ENCODE results near the gene SLC26A4. TPM values are rescaled to one million over a fixed set of nuclear protein-coding genes. Genes with fewer than 3 reads are reported as not detected.

The SLC26A4 gene
- total and polyA plus RNA-seq, 2 donors (not counting 1 experiment from before 2014, with no cell fraction given), result 0.05 to 0.13 TPM

DNA sequence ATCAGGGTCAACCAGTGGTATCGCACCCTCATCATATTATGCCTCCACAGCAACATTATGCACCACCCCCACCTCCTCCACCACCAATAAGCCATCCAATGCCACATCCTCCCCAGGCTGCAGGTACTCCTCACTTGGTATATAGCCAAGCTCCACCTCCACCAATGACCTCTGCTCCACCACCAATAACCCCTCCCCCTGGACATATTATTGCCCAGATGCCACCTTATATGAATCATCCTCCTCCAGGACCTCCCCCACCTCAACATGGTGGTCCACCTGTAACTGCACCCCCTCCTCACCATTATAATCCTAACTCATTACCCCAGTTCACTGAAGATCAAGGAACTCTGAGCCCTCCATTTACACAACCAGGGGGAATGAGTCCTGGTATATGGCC lies 98.0 kb downstream of the SLC26A4 start:
- H3K4me3 ChIP-seq (ENCODE audit: control extremely low read depth in 1 of 5, extremely low read depth in 1 of 5, insufficient read depth in 1 of 5, low read depth in 2 of 5, low read length in 4 of 5), result no peak overlapping the region
- H3K9me3 Mint-ChIP-seq (ENCODE audit: insufficient read depth), result no peaks in the 10 kb centered on the region
- H3K4me3 Mint-ChIP-seq, result no peak overlapping the region
- no peak overlapping the region for H3K27ac ChIP-seq (ENCODE audit: low read length in 2 of 2)
- no peaks in the 10 kb centered on the region for H3K4me1 Mint-ChIP-seq
- CTCF ChIA-PET, result no interaction called here
- POLR2A ChIA-PET, result no interaction called here
- peaks cover 15% of the 10 kb centered on the region for H4K20me1 ChIP-seq (ENCODE audit: control insufficient read depth, insufficient read depth, low read length, poor library complexity, severe bottlenecking)
- no peaks in the 10 kb centered on the region for H3K79me2 ChIP-seq (ENCODE audit: control insufficient read depth, insufficient read depth, low read length)
- no peak for ATAC-seq (ENCODE audit: low read depth)
- H3K27me3 ChIP-seq (replicated peaks in 1 of 4; ENCODE audit: control extremely low read depth in 1 of 4, control insufficient read depth in 3 of 4, insufficient read depth in 4 of 4, low read length in 3 of 4), result no peaks in the 10 kb centered on the region
- no peak for DNase-seq
- H3K27ac Mint-ChIP-seq, result no peak overlapping the region
- no peak overlapping the region for H3K4me2 ChIP-seq (replicated peaks; ENCODE audit: low read depth, low read length, poor library complexity, severe bottlenecking)
- H3K9me3 ChIP-seq (ENCODE audit: control extremely low read depth in 1 of 3, control insufficient read depth in 2 of 3, insufficient read depth in 1 of 3, low read length in 2 of 3), result no peaks in the 10 kb centered on the region
- H3K4me1 ChIP-seq (ENCODE audit: control insufficient read depth in 2 of 2, insufficient read depth in 2 of 2, low read length in 2 of 2), result no peaks in the 10 kb centered on the region
- H3K27me3 Mint-ChIP-seq, result no peaks in the 10 kb centered on the region
- H2AFZ ChIP-seq (ENCODE audit: insufficient read depth, low read depth, low read length, poor library complexity, severe bottlenecking), result no peak overlapping the region
- intact Hi-C loops (cut with micrococcal nuclease), result no loop called here
- no peak overlapping the region for H3K9ac ChIP-seq (ENCODE audit: low read length)
- peaks cover 16 to 67% of the 10 kb centered on the region in 2 experiments for H3K36me3 ChIP-seq (replicated peaks in 1 of 2; ENCODE audit: control extremely low read depth in 1 of 2, control insufficient read depth in 1 of 2, extremely low read depth in 1 of 2, insufficient read depth in 2 of 2, low read length in 1 of 2)
- WGBS (ENCODE audit: insufficient coverage), result 100% methylated on average over 1 of the region's 1 CpG
- no peak for TF ChIP-seq EZH2 (IDR thresholded peaks at IDR 0.05; ENCODE audit: borderline replicate concordance, insufficient read depth, low read depth, low read length, poor library complexity, severe bottlenecking)
- TF ChIP-seq, protein P1, sequence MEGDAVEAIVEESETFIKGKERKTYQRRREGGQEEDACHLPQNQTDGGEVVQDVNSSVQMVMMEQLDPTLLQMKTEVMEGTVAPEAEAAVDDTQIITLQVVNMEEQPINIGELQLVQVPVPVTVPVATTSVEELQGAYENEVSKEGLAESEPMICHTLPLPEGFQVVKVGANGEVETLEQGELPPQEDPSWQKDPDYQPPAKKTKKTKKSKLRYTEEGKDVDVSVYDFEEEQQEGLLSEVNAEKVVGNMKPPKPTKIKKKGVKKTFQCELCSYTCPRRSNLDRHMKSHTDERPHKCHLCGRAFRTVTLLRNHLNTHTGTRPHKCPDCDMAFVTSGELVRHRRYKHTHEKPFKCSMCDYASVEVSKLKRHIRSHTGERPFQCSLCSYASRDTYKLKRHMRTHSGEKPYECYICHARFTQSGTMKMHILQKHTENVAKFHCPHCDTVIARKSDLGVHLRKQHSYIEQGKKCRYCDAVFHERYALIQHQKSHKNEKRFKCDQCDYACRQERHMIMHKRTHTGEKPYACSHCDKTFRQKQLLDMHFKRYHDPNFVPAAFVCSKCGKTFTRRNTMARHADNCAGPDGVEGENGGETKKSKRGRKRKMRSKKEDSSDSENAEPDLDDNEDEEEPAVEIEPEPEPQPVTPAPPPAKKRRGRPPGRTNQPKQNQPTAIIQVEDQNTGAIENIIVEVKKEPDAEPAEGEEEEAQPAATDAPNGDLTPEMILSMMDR (IDR thresholded peaks at IDR 0.05), result no peak

DNA sequence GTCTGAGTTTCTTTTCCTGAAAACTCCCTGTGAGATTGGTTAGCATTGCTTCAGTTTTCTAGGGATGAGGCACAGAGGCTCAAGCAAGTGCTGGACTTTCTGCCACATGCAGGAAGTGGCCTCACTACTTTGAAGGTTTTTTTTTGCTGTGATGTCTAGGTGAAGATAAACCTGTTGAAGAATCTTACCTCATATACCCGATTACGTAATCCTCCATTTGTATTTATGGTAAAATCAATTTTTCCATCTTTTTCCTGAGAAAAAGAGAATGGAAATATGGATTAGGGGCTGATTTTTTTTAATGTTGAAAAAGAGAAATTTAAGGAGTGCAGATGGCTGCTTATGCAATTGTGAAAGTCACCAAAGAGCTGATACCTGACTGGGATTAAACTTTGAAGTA lies 106.8 kb downstream of the SLC26A4 start:
- DNase-seq (no peak), ATAC-seq (ENCODE audit: low read depth) (no peak)
- Mint-ChIP-seq H3K27ac (no peak overlapping the region), H3K9me3 (ENCODE audit: insufficient read depth) (no peaks in the 10 kb centered on the region), H3K4me1 (no peaks in the 10 kb centered on the region), H3K27me3 (no peaks in the 10 kb centered on the region), H3K4me3 (no peak overlapping the region)
- Histone ChIP-seq H3K4me2 (replicated peaks; ENCODE audit: low read depth, low read length, poor library complexity, severe bottlenecking) (no peak overlapping the region), H3K4me3 (ENCODE audit: control extremely low read depth in 1 of 5, extremely low read depth in 1 of 5, insufficient read depth in 1 of 5, low read depth in 2 of 5, low read length in 4 of 5) (no peak overlapping the region), H3K36me3 (replicated peaks in 1 of 2; ENCODE audit: control extremely low read depth in 1 of 2, control insufficient read depth in 1 of 2, extremely low read depth in 1 of 2, insufficient read depth in 2 of 2, low read length in 1 of 2) (no peaks in the 10 kb centered on the region), H3K4me1 (ENCODE audit: control insufficient read depth in 2 of 2, insufficient read depth in 2 of 2, low read length in 2 of 2) (no peaks in the 10 kb centered on the region), H3K79me2 (ENCODE audit: control insufficient read depth, insufficient read depth, low read length) (no peaks in the 10 kb centered on the region), H3K9me3 (ENCODE audit: control extremely low read depth in 1 of 3, control insufficient read depth in 2 of 3, insufficient read depth in 1 of 3, low read length in 2 of 3) (no peaks in the 10 kb centered on the region), H2AFZ (ENCODE audit: insufficient read depth, low read depth, low read length, poor library complexity, severe bottlenecking) (no peak overlapping the region), H4K20me1 (ENCODE audit: control insufficient read depth, insufficient read depth, low read length, poor library complexity, severe bottlenecking) (no peaks in the 10 kb centered on the region), H3K27me3 (replicated peaks in 1 of 4; ENCODE audit: control extremely low read depth in 1 of 4, control insufficient read depth in 3 of 4, insufficient read depth in 4 of 4, low read length in 3 of 4) (no peaks in the 10 kb centered on the region), H3K27ac (ENCODE audit: low read length in 2 of 2) (no peak overlapping the region), H3K9ac (ENCODE audit: low read length) (no peak overlapping the region)
- no peak for TF ChIP-seq EZH2 (IDR thresholded peaks at IDR 0.05; ENCODE audit: borderline replicate concordance, insufficient read depth, low read depth, low read length, poor library complexity, severe bottlenecking)
- TF ChIP-seq, protein P1 (IDR thresholded peaks at IDR 0.05), result no peak
- intact Hi-C loops (cut with micrococcal nuclease), result no loop called here
- CTCF ChIA-PET, result no interaction called here
- POLR2A ChIA-PET, result no interaction called here
- WGBS (ENCODE audit: insufficient coverage), result no CpG with 5 or more reads among the region's 2 CpGs

Small RNA genes within 50 kb of the gene (small RNA-seq; reads per million reads assigned to genes)
- not detected for gene BANF1P5 (ENCODE audit: insufficient read length, low read depth, low replicate concordance)

Other genes with a start within 250 kb of the SLC26A4 start
- not detected in 2 replicates for gene GPR22, start 190.8 kb upstream of the SLC26A4 start, total RNA-seq
- gene GPR22, start 190.8 kb upstream of the SLC26A4 start, polyA plus RNA-seq, result not detected in 2 replicates
- gene COG5, start 96.9 kb upstream of the SLC26A4 start, total RNA-seq, result 73.0 and 74.8 TPM in 2 replicates
- 7.0 and 9.8 TPM in 2 replicates for gene COG5, start 96.9 kb upstream of the SLC26A4 start, polyA plus RNA-seq
- gene DUS4L, start 96.9 kb upstream of the SLC26A4 start, total RNA-seq, result 17.6 and 18.7 TPM in 2 replicates
- gene DUS4L, start 96.9 kb upstream of the SLC26A4 start, polyA plus RNA-seq, result 4.0 and 4.1 TPM in 2 replicates
- 27.3 and 31.8 TPM in 2 replicates for gene BCAP29, start 80.6 kb upstream of the SLC26A4 start, total RNA-seq
- gene BCAP29, start 80.6 kb upstream of the SLC26A4 start, polyA plus RNA-seq, result 24.6 and 32.5 TPM in 2 replicates
- gene CBLL1, start 83.3 kb downstream of the SLC26A4 start, total RNA-seq, result 49.9 and 57.2 TPM in 2 replicates
- 22.1 and 33.6 TPM in 2 replicates for gene CBLL1, start 83.3 kb downstream of the SLC26A4 start, polyA plus RNA-seq
- not detected in 2 replicates for gene SLC26A3, start 142.4 kb downstream of the SLC26A4 start, total RNA-seq
- gene SLC26A3, start 142.4 kb downstream of the SLC26A4 start, polyA plus RNA-seq, result not detected in 2 replicates
- gene DLD, start 230.4 kb downstream of the SLC26A4 start, total RNA-seq, result 47.9 and 48.8 TPM in 2 replicates
- gene DLD, start 230.4 kb downstream of the SLC26A4 start, polyA plus RNA-seq, result 26.7 and 77.2 TPM in 2 replicates